ENCODE measurements around the gene TP63.

The TP63 gene

GRCh38 chr3:189824629-189825312, 193.6 kb downstream of the TP63 start:
- no peak overlapping the region for H2BK15ac ChIP-seq (ENCODE audit: low read depth, poor library complexity, severe bottlenecking)
- WGBS, result 39% methylated on average over 5 of the region's 5 CpGs
- H4K91ac ChIP-seq (ENCODE audit: low read length), result no peak overlapping the region

GRCh38 chr3:189826566-189826965, 195.4 kb downstream of the TP63 start:
- Histone ChIP-seq H2BK12ac (ENCODE audit: low read length in 2 of 2) (no peak overlapping the region), H3K4me1 (ENCODE audit: control insufficient read depth, insufficient read depth, low read depth, low read length) (peaks cover 3% of the 10 kb centered on the region), H3K27me3 (ENCODE audit: control insufficient read depth in 1 of 2, insufficient read depth in 1 of 2, low read length in 2 of 2) (no peaks in the 10 kb centered on the region), H3K4ac (ENCODE audit: low read depth in 1 of 2, low read length in 2 of 2) (no peak overlapping the region), H4K8ac (ENCODE audit: low read length) (no peak overlapping the region), H3K4me2 (ENCODE audit: low read length, poor library complexity, severe bottlenecking) (no peak overlapping the region), H3K27ac (ENCODE audit: low read length, poor library complexity, severe bottlenecking) (no peak overlapping the region), H2AFZ (ENCODE audit: low read depth, low read length) (no peak overlapping the region), H3K23ac (ENCODE audit: low read length in 2 of 2) (no peak overlapping the region), H2BK15ac (ENCODE audit: low read depth, poor library complexity, severe bottlenecking) (no peak overlapping the region), H3K36me3 (ENCODE audit: control insufficient read depth in 1 of 2, insufficient read depth in 2 of 2, low read depth in 1 of 2, low read length in 2 of 2) (no peaks in the 10 kb centered on the region), H3K14ac (ENCODE audit: low read length in 2 of 2) (no peak overlapping the region), H2BK5ac (ENCODE audit: low read depth, low read length, poor library complexity, severe bottlenecking) (no peak overlapping the region), H4K91ac (ENCODE audit: low read length) (no peak overlapping the region), H3K9ac (ENCODE audit: low read length) (no peak overlapping the region), H3K18ac (ENCODE audit: low read depth in 1 of 2, low read length in 2 of 2) (no peak overlapping the region), H2AK5ac (ENCODE audit: low read length, severe bottlenecking) (no peak overlapping the region), H2BK120ac (ENCODE audit: low read depth, low read length) (no peak overlapping the region), H3K9me3 (ENCODE audit: control insufficient read depth, low read length) (no peaks in the 10 kb centered on the region), H3K4me3 (ENCODE audit: insufficient read depth in 1 of 2, low read depth in 1 of 2, low read length in 2 of 2) (no peak overlapping the region), H3K79me1 (replicated peaks; ENCODE audit: low read length, poor library complexity, severe bottlenecking) (no peaks in the 10 kb centered on the region)
- WGBS, result 88% methylated on average over 3 of the region's 3 CpGs
- no peak for DNase-seq

More at GRCh38 chr3:189824629-189825312, 193.6 kb downstream of the TP63 start:
- Histone ChIP-seq H3K27me3 (ENCODE audit: control insufficient read depth in 1 of 2, insufficient read depth in 1 of 2, low read length in 2 of 2) (no peaks in the 10 kb centered on the region), H3K4me2 (ENCODE audit: low read length, poor library complexity, severe bottlenecking) (no peak overlapping the region), H2BK5ac (ENCODE audit: low read depth, low read length, poor library complexity, severe bottlenecking) (no peak overlapping the region), H2AK5ac (ENCODE audit: low read length, severe bottlenecking) (no peak overlapping the region), H3K4me3 (ENCODE audit: insufficient read depth in 1 of 2, low read depth in 1 of 2, low read length in 2 of 2) (no peak overlapping the region), H4K8ac (ENCODE audit: low read length) (no peak overlapping the region), H3K79me1 (replicated peaks; ENCODE audit: low read length, poor library complexity, severe bottlenecking) (no peaks in the 10 kb centered on the region), H3K23ac (ENCODE audit: low read length in 2 of 2) (no peak overlapping the region), H3K14ac (ENCODE audit: low read length in 2 of 2) (no peak overlapping the region), H3K9ac (ENCODE audit: low read length) (peak overlapping the region; percentile 55), H3K27ac (ENCODE audit: low read length, poor library complexity, severe bottlenecking) (peak overlapping the region; percentile 46), H2BK12ac (ENCODE audit: low read length in 2 of 2) (no peak overlapping the region), H2AFZ (ENCODE audit: low read depth, low read length) (no peak overlapping the region), H3K4ac (ENCODE audit: low read depth in 1 of 2, low read length in 2 of 2) (no peak overlapping the region), H3K18ac (ENCODE audit: low read depth in 1 of 2, low read length in 2 of 2) (no peak overlapping the region), H3K36me3 (ENCODE audit: control insufficient read depth in 1 of 2, insufficient read depth in 2 of 2, low read depth in 1 of 2, low read length in 2 of 2) (no peaks in the 10 kb centered on the region), H3K4me1 (ENCODE audit: control insufficient read depth, insufficient read depth, low read depth, low read length) (peaks cover 3% of the 10 kb centered on the region), H2BK120ac (ENCODE audit: low read depth, low read length) (no peak overlapping the region), H3K9me3 (ENCODE audit: control insufficient read depth, low read length) (no peaks in the 10 kb centered on the region)
- DNase-seq, result peak; percentile 84

- no peaks in the 10 kb centered on the region for H3K27me3 ChIP-seq (ENCODE audit: control insufficient read depth in 1 of 2, insufficient read depth in 1 of 2, low read length in 2 of 2)
- no peaks in the 10 kb centered on the region for H3K36me3 ChIP-seq (ENCODE audit: control insufficient read depth in 1 of 2, insufficient read depth in 2 of 2, low read depth in 1 of 2, low read length in 2 of 2)
- no peak overlapping the region for H3K23ac ChIP-seq (ENCODE audit: low read length in 2 of 2)
- no peak overlapping the region for H3K9ac ChIP-seq (ENCODE audit: low read length)
- peaks cover 3% of the 10 kb centered on the region for H3K4me1 ChIP-seq (ENCODE audit: control insufficient read depth, insufficient read depth, low read depth, low read length)
- H3K14ac ChIP-seq (ENCODE audit: low read length in 2 of 2), result no peak overlapping the region
- H3K4me3 ChIP-seq (ENCODE audit: insufficient read depth in 1 of 2, low read depth in 1 of 2, low read length in 2 of 2), result no peak overlapping the region
- no peak overlapping the region for H3K27ac ChIP-seq (ENCODE audit: low read length, poor library complexity, severe bottlenecking)
- H3K18ac ChIP-seq (ENCODE audit: low read depth in 1 of 2, low read length in 2 of 2), result no peak overlapping the region
- H3K4me2 ChIP-seq (ENCODE audit: low read length, poor library complexity, severe bottlenecking), result no peak overlapping the region
- H3K79me1 ChIP-seq (replicated peaks; ENCODE audit: low read length, poor library complexity, severe bottlenecking), result no peaks in the 10 kb centered on the region
- no peaks in the 10 kb centered on the region for H3K9me3 ChIP-seq (ENCODE audit: control insufficient read depth, low read length)
- no peak overlapping the region for H4K8ac ChIP-seq (ENCODE audit: low read length)
- H2AK5ac ChIP-seq (ENCODE audit: low read length, severe bottlenecking), result no peak overlapping the region
- no peak overlapping the region for H2BK120ac ChIP-seq (ENCODE audit: low read depth, low read length)
- H4K91ac ChIP-seq (ENCODE audit: low read length), result no peak overlapping the region
- no CpG with 5 or more reads among the region's 1 CpG for WGBS
- no peak overlapping the region for H2BK15ac ChIP-seq (ENCODE audit: low read depth, poor library complexity, severe bottlenecking)
- H2AFZ ChIP-seq (ENCODE audit: low read depth, low read length), result no peak overlapping the region
- H2BK5ac ChIP-seq (ENCODE audit: low read depth, low read length, poor library complexity, severe bottlenecking), result no peak overlapping the region
- no peak for DNase-seq
- H3K4ac ChIP-seq (ENCODE audit: low read depth in 1 of 2, low read length in 2 of 2), result no peak overlapping the region
- no peak overlapping the region for H2BK12ac ChIP-seq (ENCODE audit: low read length in 2 of 2)
These were observed 195.9 kb downstream of the TP63 start for GRCh38 chr3:189827108-189827507.

- Histone ChIP-seq H2BK5ac (ENCODE audit: low read depth, low read length, poor library complexity, severe bottlenecking) (no peak overlapping the region), H3K79me1 (replicated peaks; ENCODE audit: low read length, poor library complexity, severe bottlenecking) (no peaks in the 10 kb centered on the region), H3K27ac (ENCODE audit: low read length, poor library complexity, severe bottlenecking) (no peak overlapping the region), H3K27me3 (ENCODE audit: control insufficient read depth in 1 of 2, insufficient read depth in 1 of 2, low read length in 2 of 2) (no peaks in the 10 kb centered on the region), H3K36me3 (ENCODE audit: control insufficient read depth in 1 of 2, insufficient read depth in 2 of 2, low read depth in 1 of 2, low read length in 2 of 2) (no peaks in the 10 kb centered on the region), H4K8ac (ENCODE audit: low read length) (no peak overlapping the region), H3K4me3 (ENCODE audit: insufficient read depth in 1 of 2, low read depth in 1 of 2, low read length in 2 of 2) (no peak overlapping the region), H2AK5ac (ENCODE audit: low read length, severe bottlenecking) (no peak overlapping the region), H3K23ac (ENCODE audit: low read length in 2 of 2) (no peak overlapping the region), H3K9me3 (ENCODE audit: control insufficient read depth, low read length) (no peaks in the 10 kb centered on the region), H3K14ac (ENCODE audit: low read length in 2 of 2) (no peak overlapping the region), H3K18ac (ENCODE audit: low read depth in 1 of 2, low read length in 2 of 2) (no peak overlapping the region), H2BK120ac (ENCODE audit: low read depth, low read length) (no peak overlapping the region), H3K4me1 (ENCODE audit: control insufficient read depth, insufficient read depth, low read depth, low read length) (no peaks in the 10 kb centered on the region), H4K91ac (ENCODE audit: low read length) (no peak overlapping the region), H2AFZ (ENCODE audit: low read depth, low read length) (no peak overlapping the region), H3K9ac (ENCODE audit: low read length) (no peak overlapping the region), H3K4me2 (ENCODE audit: low read length, poor library complexity, severe bottlenecking) (no peak overlapping the region), H3K4ac (ENCODE audit: low read depth in 1 of 2, low read length in 2 of 2) (no peak overlapping the region), H2BK15ac (ENCODE audit: low read depth, poor library complexity, severe bottlenecking) (no peak overlapping the region), H2BK12ac (ENCODE audit: low read length in 2 of 2) (no peak overlapping the region)
- WGBS, result no CpG with 5 or more reads among the region's 2 CpGs
- DNase-seq, result no peak
These were observed 199.2 kb downstream of the TP63 start for GRCh38 chr3:189830401-189830800.
